ENCODE results near the gene TLL2.

TLL2 gene

DNA sequence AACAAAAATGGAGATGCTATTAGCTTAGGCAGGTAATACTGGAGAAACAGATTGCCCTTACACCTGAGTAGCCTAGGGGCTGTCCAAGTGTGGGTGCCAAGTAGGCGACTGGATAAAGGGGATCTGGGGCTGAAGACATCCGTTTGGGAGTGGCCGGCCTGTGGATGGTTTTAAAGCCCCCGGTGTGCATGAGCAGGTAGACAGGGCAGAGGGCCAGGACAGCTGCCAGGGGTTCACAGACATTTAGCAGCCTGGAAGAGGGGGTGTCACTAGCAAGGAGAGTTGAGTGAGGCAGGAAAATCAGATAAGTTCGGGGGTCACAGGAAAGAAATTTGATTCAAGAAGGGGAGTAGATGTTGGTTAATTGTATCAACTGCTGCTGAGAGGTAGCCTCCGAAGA, 153.4 kb downstream of the TLL2 start:
- no peak for DNase-seq
- TF ChIP-seq, protein P1, sequence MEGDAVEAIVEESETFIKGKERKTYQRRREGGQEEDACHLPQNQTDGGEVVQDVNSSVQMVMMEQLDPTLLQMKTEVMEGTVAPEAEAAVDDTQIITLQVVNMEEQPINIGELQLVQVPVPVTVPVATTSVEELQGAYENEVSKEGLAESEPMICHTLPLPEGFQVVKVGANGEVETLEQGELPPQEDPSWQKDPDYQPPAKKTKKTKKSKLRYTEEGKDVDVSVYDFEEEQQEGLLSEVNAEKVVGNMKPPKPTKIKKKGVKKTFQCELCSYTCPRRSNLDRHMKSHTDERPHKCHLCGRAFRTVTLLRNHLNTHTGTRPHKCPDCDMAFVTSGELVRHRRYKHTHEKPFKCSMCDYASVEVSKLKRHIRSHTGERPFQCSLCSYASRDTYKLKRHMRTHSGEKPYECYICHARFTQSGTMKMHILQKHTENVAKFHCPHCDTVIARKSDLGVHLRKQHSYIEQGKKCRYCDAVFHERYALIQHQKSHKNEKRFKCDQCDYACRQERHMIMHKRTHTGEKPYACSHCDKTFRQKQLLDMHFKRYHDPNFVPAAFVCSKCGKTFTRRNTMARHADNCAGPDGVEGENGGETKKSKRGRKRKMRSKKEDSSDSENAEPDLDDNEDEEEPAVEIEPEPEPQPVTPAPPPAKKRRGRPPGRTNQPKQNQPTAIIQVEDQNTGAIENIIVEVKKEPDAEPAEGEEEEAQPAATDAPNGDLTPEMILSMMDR (IDR thresholded peaks at IDR 0.05; ENCODE audit: low read depth, low read length, missing control alignments): no peak
- in situ Hi-C loops (cut with HindIII; ENCODE audit: low pct_ligation_motif_present, low sequenced_read_pairs): no loop called here
- Histone ChIP-seq H3K36me3 (replicated peaks) (no peaks in the 10 kb centered on the region), H3K27me3 (replicated peaks) (no peaks in the 10 kb centered on the region), H3K27ac (no peak overlapping the region), H3K4me3 (ENCODE audit: low read depth, low read length) (no peak overlapping the region)

DNA sequence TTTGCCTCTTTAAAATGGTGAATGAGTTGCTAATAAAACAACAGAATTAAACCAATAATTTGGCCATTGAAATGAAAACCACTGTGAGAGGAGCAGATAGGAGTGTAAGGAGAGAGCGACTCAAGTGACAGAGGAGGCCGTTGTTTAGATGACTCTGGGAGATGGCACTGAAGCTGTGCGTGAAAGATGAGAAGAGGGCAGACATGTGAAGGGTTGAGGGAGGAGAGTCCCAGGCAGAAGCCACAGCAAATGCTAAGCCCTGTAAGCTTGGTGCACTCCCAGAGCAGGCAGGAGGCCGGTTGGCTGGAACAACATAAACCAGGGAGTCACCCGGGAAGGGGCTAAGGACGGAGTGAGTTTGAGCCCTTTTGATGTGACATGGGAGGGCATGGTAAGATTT, 154.1 kb downstream of the TLL2 start:
- in situ Hi-C loops (cut with HindIII; ENCODE audit: low pct_ligation_motif_present, low sequenced_read_pairs): no loop called here
- Histone ChIP-seq H3K36me3 (replicated peaks) (no peaks in the 10 kb centered on the region), H3K4me3 (ENCODE audit: low read depth, low read length) (no peak overlapping the region), H3K27me3 (replicated peaks) (no peaks in the 10 kb centered on the region), H3K27ac (no peak overlapping the region)
- TF ChIP-seq, protein P1 (IDR thresholded peaks at IDR 0.05; ENCODE audit: low read depth, low read length, missing control alignments): no peak
- no peak for DNase-seq

DNA sequence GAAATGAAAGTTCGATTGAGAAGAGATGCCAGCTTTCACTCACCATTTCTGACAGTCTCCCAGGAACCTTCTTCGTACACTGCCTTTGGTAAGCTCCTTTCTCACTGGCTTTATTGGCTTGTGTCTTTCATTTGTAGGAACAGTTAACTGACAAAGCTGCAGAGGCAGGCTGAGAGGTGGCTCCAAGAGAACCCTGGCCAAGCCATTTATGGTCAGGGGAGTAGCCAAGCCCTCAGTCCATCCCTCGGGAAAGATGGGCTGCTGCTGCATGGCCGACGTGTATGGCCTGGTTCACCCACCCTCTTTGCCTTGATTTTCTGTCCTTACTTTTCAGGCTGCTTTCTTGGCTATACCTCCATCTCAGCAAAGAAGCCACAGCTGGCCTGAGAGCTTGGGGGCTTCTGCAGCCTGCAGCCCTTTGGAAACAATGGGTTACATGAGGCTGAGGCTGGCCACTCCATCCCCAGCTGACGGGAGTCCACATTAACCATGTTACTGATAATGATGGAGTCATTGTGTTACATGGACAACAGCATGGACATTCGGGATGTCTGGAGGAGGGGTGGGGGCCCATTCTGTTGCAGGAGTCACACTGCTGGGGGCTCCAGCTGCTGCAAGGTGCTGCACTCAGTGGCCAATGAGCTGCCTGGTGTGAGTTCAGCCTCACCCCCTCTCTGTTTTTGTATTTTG, 154.7 kb downstream of the TLL2 start, which contains the start of gene OPALIN:
TSS of gene OPALIN (minus strand) at position 152 of the 690 bp plus-strand sequence. CDS start at position 46, 106 bp downstream.
- no peak within 1 kb of the TSS for H3K4me3 ChIP-seq (ENCODE audit: low read depth, low read length)
- in situ Hi-C loops (cut with HindIII; ENCODE audit: low pct_ligation_motif_present, low sequenced_read_pairs): no loop called here
- no peak for DNase-seq
- TF ChIP-seq, protein P1 (IDR thresholded peaks at IDR 0.05; ENCODE audit: low read depth, low read length, missing control alignments): no peak
- no peaks in the 10 kb centered on the region for H3K27me3 ChIP-seq (replicated peaks)
- H3K27ac ChIP-seq: no peak within 1 kb of the TSS
- H3K36me3 ChIP-seq (replicated peaks): no peaks in the 10 kb centered on the region

DNA sequence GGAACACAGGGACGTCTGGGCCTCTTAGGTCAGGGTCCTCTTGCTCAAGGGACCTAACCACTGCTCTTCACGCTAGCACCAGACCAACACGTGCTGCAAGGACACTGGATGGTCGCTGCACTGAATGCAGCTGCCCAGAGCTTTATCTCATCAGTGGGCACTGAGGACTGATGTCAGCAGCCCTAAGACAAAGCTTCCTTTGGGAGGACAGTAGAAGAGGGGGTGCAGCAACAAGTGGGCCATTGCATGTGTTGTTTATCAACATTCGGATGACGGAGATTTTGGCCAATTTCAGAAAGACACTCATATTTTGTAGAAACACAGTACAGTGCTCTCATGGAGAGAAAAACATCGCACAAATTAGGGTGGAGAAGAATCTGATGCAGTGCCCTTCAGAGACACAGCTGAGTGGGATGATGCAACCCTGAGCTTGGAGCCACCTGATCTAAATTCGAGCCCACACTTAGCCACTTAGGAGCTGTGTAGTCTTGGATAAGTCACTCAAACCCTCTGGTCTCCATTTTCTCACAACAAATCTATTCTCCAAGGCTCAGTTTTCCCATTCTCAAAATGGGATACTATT, 156.6 kb downstream of the TLL2 start:
- DNase-seq: no peak
- no peak overlapping the region for H3K27ac ChIP-seq
- no peaks in the 10 kb centered on the region for H3K27me3 ChIP-seq (replicated peaks)
- no peaks in the 10 kb centered on the region for H3K36me3 ChIP-seq (replicated peaks)
- in situ Hi-C loops (cut with HindIII; ENCODE audit: low pct_ligation_motif_present, low sequenced_read_pairs): no loop called here
- TF ChIP-seq, protein P1 (IDR thresholded peaks at IDR 0.05; ENCODE audit: low read depth, low read length, missing control alignments): no peak
- H3K4me3 ChIP-seq (ENCODE audit: low read depth, low read length): no peak overlapping the region

DNA sequence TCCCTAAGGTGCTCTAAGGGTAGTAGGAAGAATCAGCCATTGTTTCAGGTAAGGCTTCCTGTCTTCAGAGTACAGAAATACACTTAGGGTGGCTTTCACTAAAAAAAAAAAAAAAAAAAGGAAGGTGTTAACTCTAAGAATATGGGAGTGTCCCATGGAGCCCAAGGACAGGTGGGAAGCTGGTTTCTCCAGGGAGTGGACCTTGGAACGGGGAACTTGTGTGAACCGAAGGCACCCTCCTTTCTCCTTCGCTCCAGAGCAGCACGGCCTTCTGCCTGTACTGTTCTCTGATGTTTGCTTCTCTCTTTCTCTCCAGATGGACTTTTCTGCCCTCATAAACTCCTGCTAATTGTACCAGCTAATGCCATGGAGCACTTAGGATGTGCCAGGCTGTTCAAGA, 161.1 kb downstream of the TLL2 start:
- in situ Hi-C loops (cut with HindIII; ENCODE audit: low pct_ligation_motif_present, low sequenced_read_pairs): no loop called here
- DNase-seq: no peak
- Histone ChIP-seq H3K27ac (no peak overlapping the region), H3K36me3 (replicated peaks) (no peaks in the 10 kb centered on the region), H3K4me3 (ENCODE audit: low read depth, low read length) (no peak overlapping the region), H3K27me3 (replicated peaks) (no peaks in the 10 kb centered on the region)
- TF ChIP-seq, protein P1 (IDR thresholded peaks at IDR 0.05; ENCODE audit: low read depth, low read length, missing control alignments): no peak
